ENCODE measurements around the gene NUDT1. TPM values are rescaled to one million over a fixed set of nuclear protein-coding genes. Genes with fewer than 3 reads are reported as not detected.

Gene NUDT1
- total RNA-seq, 2 donors from 2014 or later, result 56.0 to 84.7 TPM

DNA sequence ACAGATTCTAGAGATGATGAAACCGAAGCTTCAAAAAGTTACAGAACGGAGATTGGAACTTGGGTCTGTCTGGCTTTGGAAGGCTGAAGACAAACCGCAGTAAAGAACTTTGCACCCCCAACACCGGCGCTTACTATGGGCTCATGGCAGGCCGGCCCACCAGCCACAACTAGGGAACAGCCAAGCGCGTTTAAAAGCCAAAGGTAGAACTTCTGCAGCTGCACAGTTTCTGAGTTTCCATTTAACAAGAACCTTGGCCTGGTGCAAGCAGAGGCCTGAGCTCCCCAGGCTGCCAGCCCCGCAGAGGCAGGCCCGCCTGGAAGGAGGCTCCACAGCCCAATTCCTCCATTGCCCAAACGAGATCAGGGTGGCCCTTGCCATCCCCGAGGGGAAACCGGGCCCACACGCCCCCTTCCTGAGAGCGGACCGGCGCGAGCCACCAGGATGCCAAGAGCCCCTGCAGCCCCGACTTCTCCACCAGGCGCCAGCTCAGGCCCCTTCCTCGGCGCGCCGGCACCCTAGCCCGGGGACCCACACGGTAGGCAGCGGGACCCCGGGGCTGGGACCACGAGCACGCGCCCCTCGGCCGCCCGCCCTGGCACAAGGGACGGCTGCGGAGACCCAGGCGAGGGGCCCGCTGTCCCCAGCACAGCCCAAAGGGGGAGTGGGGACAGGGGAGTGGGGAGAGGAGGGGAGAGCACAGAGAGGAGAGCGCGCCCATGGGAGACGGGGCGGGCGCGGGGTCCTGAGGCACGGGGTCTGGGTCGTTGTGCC lies 9.8 kb upstream of the NUDT1 start:
- WGBS, 2 experiments (ENCODE audit: insufficient coverage in 1 of 2, insufficient read length in 1 of 2), result 4 to 12% methylated on average over 10 to 46 of the region's 46 CpGs
- no peaks in the 10 kb centered on the region for H3K9me3 Mint-ChIP-seq
- DNase-seq, result peak; percentile 76
- peak overlapping the region; percentile 26 for H3K27ac ChIP-seq (ENCODE audit: low read depth, low read length)
- H3K4me1 ChIP-seq (ENCODE audit: control insufficient read depth, insufficient read depth, low read length), result no peaks in the 10 kb centered on the region
- H3K27me3 ChIP-seq (ENCODE audit: control insufficient read depth, insufficient read depth, low read length, poor library complexity, severe bottlenecking), result no peaks in the 10 kb centered on the region
- peak overlapping the region; percentile 85 for H3K27ac Mint-ChIP-seq
- no peaks in the 10 kb centered on the region for H3K27me3 Mint-ChIP-seq (ENCODE audit: insufficient read depth)
- H3K9me3 ChIP-seq (ENCODE audit: control insufficient read depth, low read length), result no peaks in the 10 kb centered on the region
- H3K36me3 Mint-ChIP-seq (ENCODE audit: low read depth), result peaks cover 52% of the 10 kb centered on the region
- H3K36me3 ChIP-seq (ENCODE audit: control insufficient read depth, insufficient read depth, low read length), result peaks cover 63% of the 10 kb centered on the region
- H3K4me3 ChIP-seq (ENCODE audit: low read length), result peak overlapping the region; percentile 82
- TF ChIP-seq, protein P1, sequence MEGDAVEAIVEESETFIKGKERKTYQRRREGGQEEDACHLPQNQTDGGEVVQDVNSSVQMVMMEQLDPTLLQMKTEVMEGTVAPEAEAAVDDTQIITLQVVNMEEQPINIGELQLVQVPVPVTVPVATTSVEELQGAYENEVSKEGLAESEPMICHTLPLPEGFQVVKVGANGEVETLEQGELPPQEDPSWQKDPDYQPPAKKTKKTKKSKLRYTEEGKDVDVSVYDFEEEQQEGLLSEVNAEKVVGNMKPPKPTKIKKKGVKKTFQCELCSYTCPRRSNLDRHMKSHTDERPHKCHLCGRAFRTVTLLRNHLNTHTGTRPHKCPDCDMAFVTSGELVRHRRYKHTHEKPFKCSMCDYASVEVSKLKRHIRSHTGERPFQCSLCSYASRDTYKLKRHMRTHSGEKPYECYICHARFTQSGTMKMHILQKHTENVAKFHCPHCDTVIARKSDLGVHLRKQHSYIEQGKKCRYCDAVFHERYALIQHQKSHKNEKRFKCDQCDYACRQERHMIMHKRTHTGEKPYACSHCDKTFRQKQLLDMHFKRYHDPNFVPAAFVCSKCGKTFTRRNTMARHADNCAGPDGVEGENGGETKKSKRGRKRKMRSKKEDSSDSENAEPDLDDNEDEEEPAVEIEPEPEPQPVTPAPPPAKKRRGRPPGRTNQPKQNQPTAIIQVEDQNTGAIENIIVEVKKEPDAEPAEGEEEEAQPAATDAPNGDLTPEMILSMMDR (conservative IDR thresholded peaks at IDR 0.05), result peak; percentile 47
- peak overlapping the region; percentile 82 for H3K4me3 Mint-ChIP-seq
- H3K4me1 Mint-ChIP-seq, result peaks cover 9% of the 10 kb centered on the region
- H3K9ac ChIP-seq (ENCODE audit: extremely low read depth, low read length, poor library complexity, severe bottlenecking), result peak overlapping the region; percentile 86

DNA sequence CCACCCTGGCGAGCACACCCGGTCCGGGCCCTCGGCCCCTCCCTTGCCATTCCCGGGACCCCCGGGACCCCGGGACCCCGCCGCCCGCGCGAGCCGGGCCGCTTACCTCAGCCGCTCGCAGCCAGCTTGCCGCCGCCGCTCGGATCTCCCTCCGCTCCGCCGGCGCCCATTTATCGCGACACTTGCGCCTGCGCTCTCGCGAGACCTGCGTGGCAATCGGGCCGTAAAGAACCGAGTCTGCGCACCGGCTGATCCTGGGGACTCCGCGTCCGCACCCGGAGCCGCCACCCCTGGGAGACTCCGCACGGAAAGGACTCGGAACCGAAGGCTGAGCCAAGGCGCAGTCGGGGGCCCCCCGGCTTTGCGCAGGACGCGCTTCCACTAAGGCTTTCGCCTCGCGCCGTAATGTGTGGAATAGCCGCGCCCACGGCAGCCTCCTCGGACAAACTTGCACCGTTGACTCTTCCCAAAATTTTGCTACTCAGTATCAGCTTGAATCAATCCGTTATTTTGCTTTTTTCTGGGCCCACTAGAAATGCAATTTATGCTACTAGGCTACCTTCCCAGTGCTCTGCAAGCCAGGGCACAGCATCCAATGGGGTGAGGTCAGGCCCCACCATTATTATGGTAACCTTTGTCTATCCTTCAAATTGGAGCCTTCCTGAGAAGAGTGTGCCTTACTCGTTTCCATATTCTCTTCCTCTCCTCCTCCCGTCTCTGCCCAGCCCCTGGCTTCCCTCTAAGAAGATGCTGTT lies 9.1 kb upstream of the NUDT1 start, which contains the start of gene MAD1L1:
TSS of gene MAD1L1 (minus strand) at position 180 of the 755 bp plus-strand sequence. CDS start 2,812 bp downstream, outside the sequence.
- H3K27me3 Mint-ChIP-seq (ENCODE audit: insufficient read depth), result no peaks in the 10 kb centered on the region
- no peaks in the 10 kb centered on the region for H3K9me3 Mint-ChIP-seq
- peak within 1 kb of the TSS; percentile 82 for H3K4me3 ChIP-seq (ENCODE audit: low read length)
- peak within 1 kb of the TSS; percentile 82 for H3K4me3 Mint-ChIP-seq
- peak; percentile 95 for DNase-seq
- H3K36me3 ChIP-seq (ENCODE audit: control insufficient read depth, insufficient read depth, low read length), result peaks cover 62% of the 10 kb centered on the region
- no peaks in the 10 kb centered on the region for H3K9me3 ChIP-seq (ENCODE audit: control insufficient read depth, low read length)
- H3K4me1 ChIP-seq (ENCODE audit: control insufficient read depth, insufficient read depth, low read length), result no peaks in the 10 kb centered on the region
- H3K27ac Mint-ChIP-seq, result peak within 1 kb of the TSS; percentile 97
- 0 to 1% methylated on average over 28 to 63 of the region's 63 CpGs for WGBS, 2 experiments (ENCODE audit: insufficient coverage in 1 of 2, insufficient read length in 1 of 2)
- peak within 1 kb of the TSS; percentile 26 for H3K27ac ChIP-seq (ENCODE audit: low read depth, low read length)
- H3K27me3 ChIP-seq (ENCODE audit: control insufficient read depth, insufficient read depth, low read length, poor library complexity, severe bottlenecking), result no peaks in the 10 kb centered on the region
- H3K36me3 Mint-ChIP-seq (ENCODE audit: low read depth), result peaks cover 51% of the 10 kb centered on the region
- peak within 1 kb of the TSS; percentile 86 for H3K9ac ChIP-seq (ENCODE audit: extremely low read depth, low read length, poor library complexity, severe bottlenecking)
- peaks cover 9% of the 10 kb centered on the region for H3K4me1 Mint-ChIP-seq
- TF ChIP-seq, protein P1 (conservative IDR thresholded peaks at IDR 0.05), result no peak

DNA sequence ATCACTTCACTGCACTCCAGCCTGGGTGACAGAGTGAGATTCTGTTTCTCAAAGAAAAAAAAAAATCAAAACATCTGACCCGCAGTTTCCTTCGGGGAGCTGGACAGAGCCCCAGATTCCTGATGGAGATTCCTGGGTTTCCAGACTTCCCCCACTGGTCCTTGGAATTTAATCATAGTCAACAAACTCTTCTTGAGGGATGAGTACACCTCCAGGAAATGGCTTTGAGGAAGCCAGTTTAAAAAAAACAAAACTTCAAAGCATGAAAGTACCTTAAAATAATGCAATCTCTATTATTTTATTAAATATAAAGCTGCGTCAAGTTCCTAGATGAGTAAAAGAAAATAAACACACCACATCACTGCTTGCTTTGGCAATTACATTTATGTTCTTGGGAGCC lies 8.1 kb upstream of the NUDT1 start:
- H3K4me3 Mint-ChIP-seq, result peak overlapping the region; percentile 82
- no peaks in the 10 kb centered on the region for H3K27me3 Mint-ChIP-seq (ENCODE audit: insufficient read depth)
- H3K9me3 Mint-ChIP-seq, result no peaks in the 10 kb centered on the region
- DNase-seq, result no peak
- Histone ChIP-seq H3K27me3 (ENCODE audit: control insufficient read depth, insufficient read depth, low read length, poor library complexity, severe bottlenecking) (no peaks in the 10 kb centered on the region), H3K4me3 (ENCODE audit: low read length) (no peak overlapping the region), H3K36me3 (ENCODE audit: control insufficient read depth, insufficient read depth, low read length) (peaks cover 66% of the 10 kb centered on the region), H3K9me3 (ENCODE audit: control insufficient read depth, low read length) (no peaks in the 10 kb centered on the region), H3K27ac (ENCODE audit: low read depth, low read length) (no peak overlapping the region), H3K4me1 (ENCODE audit: control insufficient read depth, insufficient read depth, low read length) (no peaks in the 10 kb centered on the region), H3K9ac (ENCODE audit: extremely low read depth, low read length, poor library complexity, severe bottlenecking) (no peak overlapping the region)
- TF ChIP-seq, protein P1 (conservative IDR thresholded peaks at IDR 0.05), result no peak
- peaks cover 56% of the 10 kb centered on the region for H3K36me3 Mint-ChIP-seq (ENCODE audit: low read depth)
- no peak overlapping the region for H3K27ac Mint-ChIP-seq
- peaks cover 9% of the 10 kb centered on the region for H3K4me1 Mint-ChIP-seq
- 98 to 100% methylated on average over 2 to 3 of the region's 3 CpGs for WGBS, 2 experiments (ENCODE audit: insufficient coverage in 1 of 2, insufficient read length in 1 of 2)

Measured in endodermal cell (in vitro differentiated cells).